ENCODE data around the gene BRICD5.

DNA sequence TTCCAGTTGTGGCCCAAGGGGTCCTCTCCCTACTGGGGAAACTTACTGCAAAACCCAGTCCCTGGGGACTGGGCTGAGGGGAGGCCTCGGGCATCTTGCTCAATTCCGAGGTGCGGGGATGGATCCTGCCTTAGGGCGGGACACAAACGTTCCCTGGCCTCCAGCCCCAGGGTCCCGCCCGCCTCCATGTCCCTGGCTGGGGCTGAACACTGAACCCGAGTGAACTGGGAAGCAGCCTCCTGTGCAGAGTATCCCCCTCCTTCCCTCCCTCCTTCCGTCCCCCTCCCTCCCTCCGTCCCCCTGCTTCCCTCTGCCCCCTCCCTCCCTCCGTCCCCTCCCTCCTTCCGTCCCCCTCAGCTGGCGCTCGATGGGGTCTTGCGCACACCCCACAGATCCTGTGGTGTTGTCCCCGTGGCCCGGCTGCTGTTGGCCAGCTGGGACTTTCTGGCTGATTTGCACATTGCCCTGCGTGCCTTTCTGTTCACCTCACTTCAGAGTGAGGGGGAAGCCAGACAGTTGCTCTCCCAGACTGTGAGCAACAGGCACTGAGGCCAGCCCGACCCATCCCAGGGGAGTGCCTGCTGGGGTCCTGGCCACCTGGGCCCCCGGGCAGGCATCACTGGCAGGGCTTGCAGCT lies 49.6 kb downstream of the BRICD5 start:
- TF ChIP-seq, protein P1, sequence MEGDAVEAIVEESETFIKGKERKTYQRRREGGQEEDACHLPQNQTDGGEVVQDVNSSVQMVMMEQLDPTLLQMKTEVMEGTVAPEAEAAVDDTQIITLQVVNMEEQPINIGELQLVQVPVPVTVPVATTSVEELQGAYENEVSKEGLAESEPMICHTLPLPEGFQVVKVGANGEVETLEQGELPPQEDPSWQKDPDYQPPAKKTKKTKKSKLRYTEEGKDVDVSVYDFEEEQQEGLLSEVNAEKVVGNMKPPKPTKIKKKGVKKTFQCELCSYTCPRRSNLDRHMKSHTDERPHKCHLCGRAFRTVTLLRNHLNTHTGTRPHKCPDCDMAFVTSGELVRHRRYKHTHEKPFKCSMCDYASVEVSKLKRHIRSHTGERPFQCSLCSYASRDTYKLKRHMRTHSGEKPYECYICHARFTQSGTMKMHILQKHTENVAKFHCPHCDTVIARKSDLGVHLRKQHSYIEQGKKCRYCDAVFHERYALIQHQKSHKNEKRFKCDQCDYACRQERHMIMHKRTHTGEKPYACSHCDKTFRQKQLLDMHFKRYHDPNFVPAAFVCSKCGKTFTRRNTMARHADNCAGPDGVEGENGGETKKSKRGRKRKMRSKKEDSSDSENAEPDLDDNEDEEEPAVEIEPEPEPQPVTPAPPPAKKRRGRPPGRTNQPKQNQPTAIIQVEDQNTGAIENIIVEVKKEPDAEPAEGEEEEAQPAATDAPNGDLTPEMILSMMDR (conservative IDR thresholded peaks at IDR 0.05), result no peak
- no peak for TF ChIP-seq EZH2 (IDR thresholded peaks at IDR 0.05; ENCODE audit: low read depth)

Data from PC-9 (cell line).